HG03558 (cell line): Measurements from ENCODE around the gene NTM.
A peak's percentile ranks its signal among the peaks of the same experiment; 100 is the strongest.

ENCODE experiments used
- ATAC-seq: cut with Tn5 transposase; IDR thresholded peaks from one replicate; pipeline ENCODE4 v1.9.1; 2021; ENCODE audit warnings: moderate number of reproducible peaks; ENCODE audit not compliant: unreplicated experiment; ENCODE audit errors: extremely low read depth

NTM gene

GRCh38 chr11:131622193-131622592 is 251.8 kb downstream of the NTM start:
- ATAC-seq, result no peak

- ATAC-seq, result no peak
Observed at GRCh38 chr11:131624531-131624930, 254.1 kb downstream of the NTM start.

- ATAC-seq, result no peak
Observed at GRCh38 chr11:131626788-131627187, 256.4 kb downstream of the NTM start.

- no peak for ATAC-seq
Observed at GRCh38 chr11:131628739-131629138, 258.3 kb downstream of the NTM start.

GRCh38 chr11:131629925-131630540 is 259.6 kb downstream of the NTM start:
- ATAC-seq, result no peak

- no peak for ATAC-seq
Observed at GRCh38 chr11:131632971-131633370, 262.6 kb downstream of the NTM start.

GRCh38 chr11:131633921-131634715 is 263.7 kb downstream of the NTM start:
- ATAC-seq, result no peak

GRCh38 chr11:131637469-131638175 is 267.2 kb downstream of the NTM start:
- ATAC-seq, result no peak

- no peak for ATAC-seq
Observed at GRCh38 chr11:131638889-131639288, 268.5 kb downstream of the NTM start.

GRCh38 chr11:131640320-131640719 is 269.9 kb downstream of the NTM start:
- no peak for ATAC-seq

GRCh38 chr11:131642756-131643531 is 272.5 kb downstream of the NTM start:
- ATAC-seq, result no peak

- ATAC-seq, result peak; percentile 34
Observed at GRCh38 chr11:131644204-131644795, 273.9 kb downstream of the NTM start.

- ATAC-seq, result no peak
Observed at GRCh38 chr11:131645237-131645636, 274.8 kb downstream of the NTM start.

GRCh38 chr11:131649856-131650255 is 279.4 kb downstream of the NTM start:
- ATAC-seq, result no peak

- ATAC-seq, result no peak
Observed at GRCh38 chr11:131652231-131652630, 281.8 kb downstream of the NTM start.

- no peak for ATAC-seq
Observed at GRCh38 chr11:131653260-131653659, 282.8 kb downstream of the NTM start.

- no peak for ATAC-seq
Observed at GRCh38 chr11:131654849-131655248, 284.4 kb downstream of the NTM start.

GRCh38 chr11:131656179-131656838 is 285.9 kb downstream of the NTM start:
- no peak for ATAC-seq

GRCh38 chr11:131656839-131657211 is 286.4 kb downstream of the NTM start:
- no peak for ATAC-seq

GRCh38 chr11:131658414-131658813 is 288.0 kb downstream of the NTM start:
- ATAC-seq, result no peak
